ENCODE data around the gene METAP1. TPM values are rescaled to one million over a fixed set of nuclear protein-coding genes. Genes with fewer than 3 reads are reported as not detected.
A peak's percentile ranks its signal among the peaks of the same experiment; 100 is the strongest.
"Not testable (repeated sequence)": the region's sequence is repeated elsewhere in the genome, so short reads cannot be mapped to it uniquely, and the experiment has no call there.

Gene METAP1
- total and polyA plus RNA-seq, 2 of the 8 experiments (the other 6 are each of a cell fraction or from before 2014, with no cell fraction given): 50.6 to 85.2 TPM

DNA sequence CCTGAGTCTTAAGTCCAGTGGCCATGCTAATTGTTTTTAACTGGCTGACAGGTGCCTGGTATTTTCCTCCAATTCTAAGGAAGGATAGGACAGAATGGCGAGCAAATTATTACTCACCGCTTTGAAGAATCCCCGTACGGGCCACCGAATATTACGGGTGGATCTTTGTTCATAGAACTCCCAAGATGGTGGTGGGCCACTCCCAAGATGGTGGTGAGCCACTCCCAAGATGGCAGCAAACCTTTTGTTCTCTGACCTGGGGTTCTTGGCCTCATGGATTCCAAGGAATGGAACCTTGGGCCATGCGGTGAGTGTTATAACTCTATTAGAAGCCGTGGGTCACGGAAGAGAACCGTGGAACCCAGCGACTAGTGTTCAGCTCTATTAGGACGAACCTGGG lies 113.8 kb downstream of the METAP1 start:
- H3K18ac ChIP-seq (ENCODE audit: extremely low read depth, low read length); H4K5ac ChIP-seq (ENCODE audit: insufficient read length, low read depth, low read length); H3K4me1 ChIP-seq (replicated peaks in 1 of 4; ENCODE audit: control insufficient read depth in 3 of 4, insufficient read depth in 4 of 4, low read length in 3 of 4); DNase-seq (ENCODE audit: low read depth in 1 of 2, low spot score in 2 of 2); H4K8ac ChIP-seq (ENCODE audit: extremely low read depth, insufficient read depth, low read length); H3K4ac ChIP-seq (replicated peaks; ENCODE audit: insufficient read length, low read depth, low read length); H3K4me3 ChIP-seq (ENCODE audit: extremely low read depth in 1 of 4, insufficient read depth in 2 of 4, low read depth in 3 of 4, low read length in 4 of 4); H3K9me3 ChIP-seq (ENCODE audit: insufficient read depth in 2 of 2, low read depth in 1 of 2, low read length in 1 of 2); H3K9ac ChIP-seq (replicated peaks in 1 of 4; ENCODE audit: extremely low read depth in 1 of 4, low read depth in 3 of 4, low read length in 3 of 4); H3K79me2 ChIP-seq (ENCODE audit: control insufficient read depth in 1 of 2, insufficient read depth in 2 of 2, low read length in 2 of 2); H2BK15ac ChIP-seq (ENCODE audit: low read length); H3K23ac ChIP-seq (ENCODE audit: insufficient read length); H2BK12ac ChIP-seq (ENCODE audit: low read depth, low read length); H3K79me1 ChIP-seq (ENCODE audit: low read depth, low read length); H3K23me2 ChIP-seq (ENCODE audit: low read depth, low read length); H2AFZ ChIP-seq (ENCODE audit: low read length); H2BK20ac ChIP-seq (ENCODE audit: low read length); H2BK120ac ChIP-seq (replicated peaks; ENCODE audit: low read depth, low read length); H3K56ac ChIP-seq (replicated peaks; ENCODE audit: insufficient read length, low read depth, low read length); H3K4me2 ChIP-seq (ENCODE audit: insufficient read depth in 1 of 2, low read depth in 2 of 2, low read length in 2 of 2); H2BK5ac ChIP-seq (ENCODE audit: low read depth, low read length); FAIRE-seq; H3K27ac ChIP-seq (ENCODE audit: low read depth, low read length); POLR2A ChIA-PET (ENCODE audit: partially characterized antibody); H4K20me1 ChIP-seq (replicated peaks in 1 of 2; ENCODE audit: control insufficient read depth in 1 of 2, insufficient read depth in 2 of 2, low read length in 2 of 2); H3K27me3 ChIP-seq (replicated peaks in 1 of 4; ENCODE audit: control insufficient read depth in 3 of 4, extremely low read depth in 1 of 4, insufficient read depth in 3 of 4, low read length in 3 of 4); H4K91ac ChIP-seq (replicated peaks; ENCODE audit: insufficient read length, low read length); H3K14ac ChIP-seq (ENCODE audit: insufficient read length); H3K36me3 ChIP-seq (ENCODE audit: control insufficient read depth in 2 of 4, insufficient read depth in 4 of 4, low read length in 3 of 4); H2AK5ac ChIP-seq (ENCODE audit: low read depth, low read length): not testable (repeated sequence)
- CTCF ChIA-PET (ENCODE audit: partially characterized antibody): interaction anchor here (0.9 kb wide), 1 partner anchor 354 kb away, joined by 3 read pairs; no protein-coding TSS in a partner anchor
- WGBS, 2 experiments (ENCODE audit: extremely low coverage in 1 of 2, insufficient coverage in 1 of 2, insufficient read length in 1 of 2, insufficient replicate concordance in 2 of 2, low coverage in 1 of 2, low lambda C conversion rate in 2 of 2, missing lambda C conversion rate in 1 of 2): 91% methylated on average over 12 of the region's 12 CpGs; no CpG with 5 or more reads in 1 of the 2 experiments
- TF ChIP-seq YY1 (IDR thresholded peaks at IDR 0.05; ENCODE audit: low read depth, low read length): 0 out of 2 replicates have a peak, but pooled peaks have one; percentile 39

Small RNA genes lying within 50 kb of the gene (microRNA-seq; reads per million reads assigned to microRNA genes)
- 1.4 to 2.3 reads per million in 2 experiments for gene MIR3684 (ENCODE audit: borderline microRNAs expressed in 2 of 2, borderline number of aligned reads in 2 of 2, borderline replicate concordance in 1 of 2)

Small RNA genes lying within 50 kb of the gene (small RNA-seq; reads per million reads assigned to genes)
- gene MIR3684 (ENCODE audit: insufficient read depth) (9.3 reads per million, percentile 80 among the genes with 10 or more reads in this experiment), gene RNU7-149P (ENCODE audit: insufficient read depth) (not detected)

Other genes with a start within 250 kb of the METAP1 start
- 185 and 210 TPM in 2 replicates for gene EIF4E, start 66.6 kb upstream of the METAP1 start, total RNA-seq (2021; fragmentation: NEBNext Ultra II Directional; extraction: Animal tissue kit (Norgen Biotek cat#: 25700))
- gene EIF4E, start 66.6 kb upstream of the METAP1 start, polyA plus RNA-seq (2011; rRNA removed): 45.5 and 59.6 TPM in 2 replicates
- 322 and 327 TPM in 2 replicates for gene ADH5, start 93.1 kb downstream of the METAP1 start, total RNA-seq (2021; fragmentation: NEBNext Ultra II Directional; extraction: Animal tissue kit (Norgen Biotek cat#: 25700))
- 139 and 223 TPM in 2 replicates for gene ADH5, start 93.1 kb downstream of the METAP1 start, polyA plus RNA-seq (2011; rRNA removed)
- not detected in 2 replicates for gene ADH4, start 148.6 kb downstream of the METAP1 start, total RNA-seq (2021; fragmentation: NEBNext Ultra II Directional; extraction: Animal tissue kit (Norgen Biotek cat#: 25700))
- not detected in 2 replicates for gene ADH4, start 148.6 kb downstream of the METAP1 start, polyA plus RNA-seq (2011; rRNA removed)
- gene ADH6, start 223.5 kb downstream of the METAP1 start, total RNA-seq (2021; fragmentation: NEBNext Ultra II Directional; extraction: Animal tissue kit (Norgen Biotek cat#: 25700)): not detected in 2 replicates
- 0.06 TPM in 1 of 2 replicates, not detected in the other for gene ADH6, start 223.5 kb downstream of the METAP1 start, polyA plus RNA-seq (2011; rRNA removed)